ENCODE results near the gene RECQL5. TPM values are rescaled to one million over a fixed set of nuclear protein-coding genes. Genes with fewer than 3 reads are reported as not detected.

The RECQL5 gene
- total and polyA plus RNA-seq, 2 donors (not counting 1 experiment from before 2014, with no cell fraction given) = 8.4 to 26.3 TPM

DNA sequence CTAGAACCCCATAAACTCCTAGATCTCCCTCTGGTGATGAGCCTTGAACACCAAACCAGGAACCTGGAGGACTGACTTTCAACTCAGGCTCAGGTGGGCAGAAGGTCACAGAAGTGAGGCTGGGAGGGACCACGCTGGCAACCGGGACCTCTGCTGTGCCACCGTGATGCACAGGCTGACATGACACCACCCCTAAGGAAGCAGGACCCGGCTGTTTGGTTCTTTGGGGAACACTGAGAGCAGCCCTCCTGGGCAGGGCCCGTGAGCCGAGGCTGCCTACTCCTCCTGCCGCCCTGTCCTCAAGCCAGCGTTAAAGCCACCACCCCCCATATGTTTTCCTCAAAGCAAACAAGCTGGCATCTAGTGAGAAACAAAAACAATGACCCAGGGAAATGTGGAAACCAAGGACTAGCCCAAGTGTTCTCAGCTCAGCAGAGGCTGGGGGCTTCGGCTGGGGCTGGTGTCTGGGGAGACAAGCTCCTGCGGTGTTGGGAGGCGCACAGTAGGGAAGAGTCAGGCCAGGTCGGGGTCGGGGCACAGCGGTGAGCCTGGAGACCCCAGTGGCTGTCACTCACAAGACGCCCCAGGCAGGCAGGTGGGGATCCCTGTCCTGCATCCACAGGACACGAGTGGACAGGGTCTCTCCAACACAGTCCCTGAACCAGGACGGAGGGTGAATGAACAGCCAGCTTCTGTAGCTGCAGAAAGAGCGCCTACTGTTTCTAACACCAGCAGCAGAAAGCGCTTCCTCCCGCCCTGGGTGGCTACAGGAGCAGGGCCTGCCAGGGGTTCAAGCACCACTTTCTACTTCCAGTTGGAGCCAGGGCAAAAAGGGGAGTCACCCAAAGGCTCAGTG, 32.0 kb downstream of the RECQL5 start:
- Histone ChIP-seq H3K27ac (ENCODE audit: insufficient read depth, low read length) (no peak overlapping the region), H3K4me3 (replicated peaks in 1 of 4; ENCODE audit: control extremely low read depth in 1 of 4, insufficient read depth in 1 of 4, low read depth in 3 of 4, low read length in 4 of 4) (no peak overlapping the region), H3K27me3 (ENCODE audit: control insufficient read depth, insufficient read depth, low read length) (no peaks in the 10 kb centered on the region), H3K4me1 (ENCODE audit: control insufficient read depth, extremely low read depth, insufficient read depth, low read length) (peaks cover 14% of the 10 kb centered on the region), H3K79me2 (ENCODE audit: control insufficient read depth, insufficient read depth, low read length) (no peaks in the 10 kb centered on the region), H3K36me3 (ENCODE audit: control insufficient read depth, insufficient read depth, low read length) (no peaks in the 10 kb centered on the region), H3K9me3 (ENCODE audit: control insufficient read depth, insufficient read depth, low read depth, low read length) (no peaks in the 10 kb centered on the region), H2AFZ (ENCODE audit: low read length) (no peak overlapping the region), H3K4me2 (ENCODE audit: extremely low read depth, insufficient read depth, low read length) (no peak overlapping the region), H3K9ac (ENCODE audit: insufficient read depth, low read length) (peak overlapping the region; percentile 2), H4K20me1 (ENCODE audit: control insufficient read depth, extremely low read depth, insufficient read depth, low read length) (no peaks in the 10 kb centered on the region)
- DNase-seq (ENCODE audit: low read depth in 2 of 2) = no peak
- TF ChIP-seq, protein P1, sequence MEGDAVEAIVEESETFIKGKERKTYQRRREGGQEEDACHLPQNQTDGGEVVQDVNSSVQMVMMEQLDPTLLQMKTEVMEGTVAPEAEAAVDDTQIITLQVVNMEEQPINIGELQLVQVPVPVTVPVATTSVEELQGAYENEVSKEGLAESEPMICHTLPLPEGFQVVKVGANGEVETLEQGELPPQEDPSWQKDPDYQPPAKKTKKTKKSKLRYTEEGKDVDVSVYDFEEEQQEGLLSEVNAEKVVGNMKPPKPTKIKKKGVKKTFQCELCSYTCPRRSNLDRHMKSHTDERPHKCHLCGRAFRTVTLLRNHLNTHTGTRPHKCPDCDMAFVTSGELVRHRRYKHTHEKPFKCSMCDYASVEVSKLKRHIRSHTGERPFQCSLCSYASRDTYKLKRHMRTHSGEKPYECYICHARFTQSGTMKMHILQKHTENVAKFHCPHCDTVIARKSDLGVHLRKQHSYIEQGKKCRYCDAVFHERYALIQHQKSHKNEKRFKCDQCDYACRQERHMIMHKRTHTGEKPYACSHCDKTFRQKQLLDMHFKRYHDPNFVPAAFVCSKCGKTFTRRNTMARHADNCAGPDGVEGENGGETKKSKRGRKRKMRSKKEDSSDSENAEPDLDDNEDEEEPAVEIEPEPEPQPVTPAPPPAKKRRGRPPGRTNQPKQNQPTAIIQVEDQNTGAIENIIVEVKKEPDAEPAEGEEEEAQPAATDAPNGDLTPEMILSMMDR (conservative IDR thresholded peaks at IDR 0.05 in 1 of 2, IDR thresholded peaks at IDR 0.05 in 1 of 2; ENCODE audit: low read depth in 1 of 2, low read length in 2 of 2) = no peak
- no peak for TF ChIP-seq EZH2 (IDR thresholded peaks at IDR 0.05; ENCODE audit: low read length, missing control alignments)

DNA sequence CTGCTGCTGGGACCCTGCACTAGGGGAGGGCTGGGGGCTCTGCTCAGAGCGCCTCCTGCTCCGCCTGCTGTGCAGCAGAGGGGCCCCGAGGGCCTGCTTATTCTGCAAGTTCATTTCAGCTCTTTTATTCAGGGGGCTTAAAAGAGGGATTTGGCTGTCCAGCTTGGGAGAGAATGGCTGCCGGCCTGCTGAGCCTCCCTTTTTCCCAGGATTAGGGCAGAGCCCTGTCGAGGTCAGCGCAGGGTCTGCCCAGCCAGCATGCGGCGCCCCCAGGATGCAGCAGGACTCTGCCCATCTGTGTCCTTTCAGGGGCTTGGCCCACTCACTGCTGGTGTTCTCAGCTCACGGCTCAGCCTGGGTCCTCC, 32.6 kb downstream of the RECQL5 start:
- H3K4me3 ChIP-seq (replicated peaks in 1 of 4; ENCODE audit: control extremely low read depth in 1 of 4, insufficient read depth in 1 of 4, low read depth in 3 of 4, low read length in 4 of 4) = no peak overlapping the region
- H3K9ac ChIP-seq (ENCODE audit: insufficient read depth, low read length) = no peak overlapping the region
- H3K27me3 ChIP-seq (ENCODE audit: control insufficient read depth, insufficient read depth, low read length) = no peaks in the 10 kb centered on the region
- H3K79me2 ChIP-seq (ENCODE audit: control insufficient read depth, insufficient read depth, low read length) = no peaks in the 10 kb centered on the region
- no peak for DNase-seq (ENCODE audit: low read depth in 2 of 2)
- H3K4me2 ChIP-seq (ENCODE audit: extremely low read depth, insufficient read depth, low read length) = peak overlapping the region; percentile 40
- H3K27ac ChIP-seq (ENCODE audit: insufficient read depth, low read length) = peak overlapping the region; percentile 73
- no peaks in the 10 kb centered on the region for H3K9me3 ChIP-seq (ENCODE audit: control insufficient read depth, insufficient read depth, low read depth, low read length)
- H2AFZ ChIP-seq (ENCODE audit: low read length) = no peak overlapping the region
- H3K36me3 ChIP-seq (ENCODE audit: control insufficient read depth, insufficient read depth, low read length) = no peaks in the 10 kb centered on the region
- peaks cover 14% of the 10 kb centered on the region for H3K4me1 ChIP-seq (ENCODE audit: control insufficient read depth, extremely low read depth, insufficient read depth, low read length)
- no peak for TF ChIP-seq EZH2 (IDR thresholded peaks at IDR 0.05; ENCODE audit: low read length, missing control alignments)
- TF ChIP-seq, protein P1 (conservative IDR thresholded peaks at IDR 0.05 in 1 of 2, IDR thresholded peaks at IDR 0.05 in 1 of 2; ENCODE audit: low read depth in 1 of 2, low read length in 2 of 2) = no peak
- no peaks in the 10 kb centered on the region for H4K20me1 ChIP-seq (ENCODE audit: control insufficient read depth, extremely low read depth, insufficient read depth, low read length)

DNA sequence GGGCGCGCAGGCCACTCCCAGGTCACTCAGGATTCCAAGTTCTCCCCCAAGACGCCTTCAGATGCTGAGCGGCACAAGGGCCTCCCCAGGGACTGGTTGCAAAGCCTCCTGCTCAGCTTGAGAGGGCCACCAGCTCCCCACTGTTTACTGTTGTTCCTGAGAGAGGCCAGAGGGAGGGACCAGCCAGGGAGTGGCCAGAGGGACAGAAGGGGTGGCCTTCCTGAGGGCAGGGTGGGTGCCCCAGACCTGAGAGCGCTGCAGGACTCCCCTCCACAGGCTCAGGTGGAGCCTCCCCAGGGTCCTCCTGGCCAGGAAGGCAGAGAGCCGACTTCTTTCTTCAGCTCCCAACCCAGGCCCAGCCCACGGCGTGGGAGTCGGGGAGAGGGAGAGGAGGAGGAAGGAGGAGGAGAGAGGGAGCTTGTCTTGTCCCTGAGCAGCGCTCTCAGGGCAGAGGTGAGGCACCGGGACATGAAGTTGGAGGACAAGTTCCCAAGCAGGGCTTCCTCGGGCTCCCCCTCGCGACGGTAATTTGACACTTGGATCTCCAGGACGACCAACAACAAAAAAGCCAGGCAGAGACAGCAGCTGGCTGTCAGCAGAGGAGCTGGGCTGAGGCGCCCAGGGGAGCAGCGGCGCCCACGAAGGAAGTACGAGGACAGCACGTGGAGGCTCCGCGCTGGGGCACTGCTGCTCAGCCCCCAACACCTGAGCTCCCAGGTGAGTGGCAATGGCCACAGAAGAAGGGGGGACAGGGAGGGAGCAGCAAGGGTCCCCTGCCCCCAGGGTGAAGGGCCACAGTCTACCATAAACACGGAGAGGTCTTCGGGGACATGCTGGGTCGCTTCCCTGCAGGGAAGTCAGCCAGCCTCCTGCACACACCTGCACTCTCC, 33.2 kb downstream of the RECQL5 start:
- Histone ChIP-seq H3K36me3 (ENCODE audit: control insufficient read depth, insufficient read depth, low read length) (no peaks in the 10 kb centered on the region), H3K9me3 (ENCODE audit: control insufficient read depth, insufficient read depth, low read depth, low read length) (no peaks in the 10 kb centered on the region), H3K27ac (ENCODE audit: insufficient read depth, low read length) (peak overlapping the region; percentile 73), H3K4me3 (replicated peaks in 1 of 4; ENCODE audit: control extremely low read depth in 1 of 4, insufficient read depth in 1 of 4, low read depth in 3 of 4, low read length in 4 of 4) (no peak overlapping the region), H3K79me2 (ENCODE audit: control insufficient read depth, insufficient read depth, low read length) (no peaks in the 10 kb centered on the region), H3K27me3 (ENCODE audit: control insufficient read depth, insufficient read depth, low read length) (no peaks in the 10 kb centered on the region), H2AFZ (ENCODE audit: low read length) (peak overlapping the region; percentile 1), H3K4me1 (ENCODE audit: control insufficient read depth, extremely low read depth, insufficient read depth, low read length) (peaks cover 14% of the 10 kb centered on the region), H3K4me2 (ENCODE audit: extremely low read depth, insufficient read depth, low read length) (peak overlapping the region; percentile 40), H4K20me1 (ENCODE audit: control insufficient read depth, extremely low read depth, insufficient read depth, low read length) (no peaks in the 10 kb centered on the region), H3K9ac (ENCODE audit: insufficient read depth, low read length) (peak overlapping the region; percentile 20)
- TF ChIP-seq, protein P1 (conservative IDR thresholded peaks at IDR 0.05 in 1 of 2, IDR thresholded peaks at IDR 0.05 in 1 of 2; ENCODE audit: low read depth in 1 of 2, low read length in 2 of 2) = peak; percentile 58 to 74
- no peak for TF ChIP-seq EZH2 (IDR thresholded peaks at IDR 0.05; ENCODE audit: low read length, missing control alignments)
- peak; percentile 85 to 87 for DNase-seq (ENCODE audit: low read depth in 2 of 2)

Data from fibroblast of lung (primary cell).